GM21526 (cell line): ENCODE results near the gene FMNL2.

Experiments used
- ATAC-seq: cut with Tn5 transposase; IDR thresholded peaks from one replicate; pipeline ENCODE4 v1.9.1; 2021; ENCODE audit warnings: moderate library complexity; ENCODE audit not compliant: unreplicated experiment, low FRiP score

Gene FMNL2

GRCh38 chr2:152337511-152337903 lies 2.5 kb downstream of the FMNL2 start:
- ATAC-seq = no peak

- no peak for ATAC-seq
Measured at GRCh38 chr2:152339556-152340286, 4.7 kb downstream of the FMNL2 start.

GRCh38 chr2:152342259-152343046 lies 7.5 kb downstream of the FMNL2 start:
- no peak for ATAC-seq

GRCh38 chr2:152343426-152343825 lies 8.5 kb downstream of the FMNL2 start:
- no peak for ATAC-seq

- ATAC-seq = no peak
Measured at GRCh38 chr2:152344579-152345195, 9.7 kb downstream of the FMNL2 start.

- no peak for ATAC-seq
Measured at GRCh38 chr2:152347076-152347475, 12.1 kb downstream of the FMNL2 start.

GRCh38 chr2:152348388-152348787 lies 13.4 kb downstream of the FMNL2 start:
- no peak for ATAC-seq

- no peak for ATAC-seq
Measured at GRCh38 chr2:152349416-152349815, 14.4 kb downstream of the FMNL2 start.

GRCh38 chr2:152350155-152350679 lies 15.2 kb downstream of the FMNL2 start:
- no peak for ATAC-seq

- no peak for ATAC-seq
Measured at GRCh38 chr2:152352616-152353015, 17.6 kb downstream of the FMNL2 start.

GRCh38 chr2:152353364-152353763 lies 18.4 kb downstream of the FMNL2 start:
- ATAC-seq = no peak

GRCh38 chr2:152354069-152354755 lies 19.2 kb downstream of the FMNL2 start:
- ATAC-seq = no peak

- ATAC-seq = no peak
Measured at GRCh38 chr2:152354909-152355308, 19.9 kb downstream of the FMNL2 start.

- no peak for ATAC-seq
Measured at GRCh38 chr2:152355409-152355831, 20.4 kb downstream of the FMNL2 start.

- ATAC-seq = no peak
Measured at GRCh38 chr2:152359573-152360363, 24.8 kb downstream of the FMNL2 start.

- ATAC-seq = no peak
Measured at GRCh38 chr2:152363936-152364335, 29.0 kb downstream of the FMNL2 start.

GRCh38 chr2:152367547-152368390 lies 32.8 kb downstream of the FMNL2 start:
- peak; percentile 91 for ATAC-seq

- ATAC-seq = no peak
Measured at GRCh38 chr2:152369176-152369860, 34.3 kb downstream of the FMNL2 start.
